Sigmoid colon (tissue), 4 donors: ENCODE data around the gene TUBA1C.

Experiments used
- CTCF ChIP-seq, 4 experiments: fragments of 450-650 bp in 3 of 4; fragments of 200-600 bp in 1 of 4; IDR thresholded peaks; one replicate each; pipeline ENCODE4 v1.5.1; 2016 to 2019; ENCODE audit warnings: antibody characterized with exemption in 4 of 4, mild to moderate bottlenecking in 3 of 4, moderate library complexity in 2 of 4
- EP300 ChIP-seq, 4 donors: sonication (generic); formaldehyde crosslinking; IDR thresholded peaks; one replicate each; pipeline ENCODE4 v1.6.1; 2017; ENCODE audit warnings: antibody characterized with exemption in 4 of 4

GRCh38 chr12:49225576-49226166 lies 39.2 kb upstream of the TUBA1C start:
- TF ChIP-seq EP300 (IDR thresholded peaks at IDR 0.05) (no peak), CTCF (IDR thresholded peaks at IDR 0.05) (no peak)
